H9 (cell line): Measurements from ENCODE around the gene LRMDA. TPM values are rescaled to one million over a fixed set of nuclear protein-coding genes. Genes with fewer than 3 reads are reported as not detected.

Experiments
- DNase-seq: peaks from one replicate; pipeline ENCODE4 v3.0.0-alpha.2; 2017
- H2AFZ ChIP-seq: one replicate; pipeline ENCODE4 v1.6.1; 2013; ENCODE audit warnings: mild to moderate bottlenecking, low read length, control low read depth, moderate library complexity
- H2AK5ac ChIP-seq: 2 replicates; pipeline ENCODE4 v1.6.1; 2013; ENCODE audit warnings: low read length, control low read depth, mixed read lengths; ENCODE audit not compliant: insufficient read length
- H2BK120ac ChIP-seq: one replicate; pipeline ENCODE4 v1.6.1; 2013; ENCODE audit warnings: low read depth, mild to moderate bottlenecking, low read length, control low read depth, inconsistent platforms; ENCODE audit not compliant: poor library complexity, severe bottlenecking
- H2BK12ac ChIP-seq: 2 replicates; pipeline ENCODE4 v1.6.1; 2013; ENCODE audit warnings: low read length, control low read depth, mixed read lengths, low read depth; ENCODE audit not compliant: insufficient read length
- H2BK15ac ChIP-seq: 2 replicates; pipeline ENCODE4 v1.6.1; 2013; ENCODE audit warnings: low read depth, low read length, control low read depth
- H2BK20ac ChIP-seq: one replicate; pipeline ENCODE4 v1.6.1; 2013; ENCODE audit warnings: low read depth, mild to moderate bottlenecking, low read length, control low read depth, inconsistent platforms; ENCODE audit not compliant: poor library complexity, severe bottlenecking
- H2BK5ac ChIP-seq: 2 replicates; pipeline ENCODE4 v1.6.1; 2013; ENCODE audit warnings: low read length, control low read depth, mixed read lengths; ENCODE audit not compliant: insufficient read length
- H3K14ac ChIP-seq: 2 replicates; pipeline ENCODE4 v1.6.1; 2013; ENCODE audit warnings: low read length, control low read depth; ENCODE audit not compliant: insufficient read depth
- H3K18ac ChIP-seq: 2 replicates; pipeline ENCODE4 v1.6.1; 2013; ENCODE audit warnings: low read depth, mild to moderate bottlenecking, mixed read lengths, low read length, control low read depth; ENCODE audit not compliant: insufficient read length
- H3K23ac ChIP-seq: 2 replicates; pipeline ENCODE4 v1.6.1; 2013; ENCODE audit warnings: low read length, control low read depth, mixed read lengths, low read depth; ENCODE audit not compliant: insufficient read length
- H3K23me2 ChIP-seq: 2 replicates; pipeline ENCODE4 v1.6.1; 2013; ENCODE audit warnings: low read depth, mild to moderate bottlenecking, mixed read lengths, low read length, control low read depth; ENCODE audit not compliant: insufficient read length, poor library complexity, severe bottlenecking
- H3K27ac ChIP-seq: 2 replicates; pipeline ENCODE4 v1.5.1; 2013; ENCODE audit warnings: low read length, control low read depth, mixed read lengths, low read depth; ENCODE audit not compliant: insufficient read length
- H3K27me3 ChIP-seq: 2 replicates; pipeline ENCODE4 v1.6.1; 2013; ENCODE audit warnings: low read length, control low read depth, inconsistent platforms; ENCODE audit not compliant: insufficient read depth
- H3K4ac ChIP-seq: 2 replicates; pipeline ENCODE4 v1.6.1; 2013; ENCODE audit warnings: low read depth, mild to moderate bottlenecking, control low read depth, inconsistent platforms, low read length, moderate library complexity
- H3K4me1 ChIP-seq: 2 replicates; pipeline ENCODE4 v1.6.1; 2013; ENCODE audit warnings: low read length, control low read depth, inconsistent platforms; ENCODE audit not compliant: insufficient read depth
- H3K4me2 ChIP-seq: 2 replicates; pipeline ENCODE4 v1.6.1; 2013; ENCODE audit warnings: low read length, control low read depth, mixed read lengths; ENCODE audit not compliant: insufficient read length, insufficient read depth
- H3K56ac ChIP-seq: 2 replicates; pipeline ENCODE4 v1.6.1; 2013; ENCODE audit warnings: low read depth, mild to moderate bottlenecking, mixed read lengths, low read length, control low read depth; ENCODE audit not compliant: insufficient read length
- H3K79me1 ChIP-seq: 2 replicates; pipeline ENCODE4 v1.6.1; 2013; ENCODE audit warnings: low read depth, mild to moderate bottlenecking, moderate library complexity, low read length, control low read depth, inconsistent platforms; ENCODE audit not compliant: insufficient read depth, poor library complexity, severe bottlenecking
- H3K79me2 ChIP-seq: 2 replicates; pipeline ENCODE4 v1.6.1; 2013; ENCODE audit warnings: low read length, control low read depth, inconsistent platforms; ENCODE audit not compliant: insufficient read depth
- H3K9ac ChIP-seq: 2 replicates; pipeline ENCODE4 v1.6.1; 2013; ENCODE audit warnings: low read length, control low read depth, mixed read lengths; ENCODE audit not compliant: insufficient read length; ENCODE audit errors: extremely low read depth
- H3K9me3 ChIP-seq: one replicate; pipeline ENCODE4 v1.6.1; 2013; ENCODE audit warnings: low read depth, low read length, inconsistent platforms; ENCODE audit not compliant: control insufficient read depth
- H3T11ph ChIP-seq: one replicate; pipeline ENCODE4 v1.6.1; 2013; ENCODE audit warnings: mild to moderate bottlenecking, low read length, control low read depth, inconsistent platforms
- H4K20me1 ChIP-seq: one replicate; pipeline ENCODE4 v1.6.1; 2013; ENCODE audit not compliant: control insufficient read depth, insufficient read length, insufficient read depth
- H4K5ac ChIP-seq: 2 replicates; pipeline ENCODE4 v1.6.1; 2013; ENCODE audit warnings: low read depth, mild to moderate bottlenecking, mixed read lengths, low read length, control low read depth; ENCODE audit not compliant: insufficient read length
- H4K8ac ChIP-seq: replicated peaks from 2 replicates; pipeline ENCODE4 v1.6.1; 2013; ENCODE audit warnings: low read length, control low read depth, mixed read lengths, low read depth; ENCODE audit not compliant: insufficient read length
- H4K91ac ChIP-seq: 2 replicates; pipeline ENCODE4 v1.6.1; 2013; ENCODE audit warnings: low read depth, mild to moderate bottlenecking, moderate library complexity, mixed read lengths, low read length, control low read depth; ENCODE audit not compliant: insufficient read length
- H3K27ac Mint-ChIP-seq, 3 experiments: 2 replicates in 2 of 3; 3 replicates in 1 of 3; pipeline ENCODE4 v1.8.0; 2020 to 2021; ENCODE audit warnings: mixed read lengths in 3 of 3, mild to moderate bottlenecking in 1 of 3, moderate library complexity in 1 of 3
- H3K27me3 Mint-ChIP-seq: 2 replicates; pipeline ENCODE4 v1.8.0; 2021; ENCODE audit warnings: low read depth, mild to moderate bottlenecking, moderate library complexity, mixed read lengths
- H3K36me3 Mint-ChIP-seq, 3 experiments: 2 replicates in 2 of 3; 3 replicates in 1 of 3; pipeline ENCODE4 v1.8.0; 2020 to 2021; ENCODE audit warnings: low read depth in 3 of 3, mixed read lengths in 3 of 3; ENCODE audit not compliant: insufficient read depth in 1 of 3
- H3K4me1 Mint-ChIP-seq, 2 experiments: 2 replicates each; pipeline ENCODE4 v1.8.0; 2020; ENCODE audit warnings: mixed read lengths in 2 of 2
- H3K4me3 Mint-ChIP-seq, 2 experiments: 2 replicates in 1 of 2; 3 replicates in 1 of 2; pipeline ENCODE4 v1.8.0; 2020 to 2021; ENCODE audit warnings: mild to moderate bottlenecking in 2 of 2, mixed read lengths in 2 of 2, moderate library complexity in 1 of 2
- H3K9me3 Mint-ChIP-seq, 2 experiments: 2 replicates in 1 of 2; 3 replicates in 1 of 2; pipeline ENCODE4 v1.8.0; 2020; ENCODE audit warnings: mild to moderate bottlenecking in 2 of 2, mixed read lengths in 2 of 2, moderate library complexity in 1 of 2
- WGBS: extraction: QIAGEN DNeasy Blood & Tissue Kit; methylation state at CpG from one replicate; pipeline ENCODE4 v1.1.7; 2013; ENCODE audit warnings: missing lambda C conversion rate, low lambda C conversion rate, mixed read lengths; ENCODE audit not compliant: insufficient read length; ENCODE audit errors: extremely low coverage; 5-methylcytosine and 5-hydroxymethylcytosine counted together
- total RNA-seq: library from RNA; stranded (reverse); gene quantifications from 2 replicates; pipeline ENCODE4 v1.2.1, GENCODE V29; 2021
- TF ChIP-seq, protein P1 (sequence below): fragments of 200-600 bp; sonication (generic); conservative IDR thresholded peaks from 3 replicates; pipeline ENCODE4 v1.8.0; 2021; ENCODE audit warnings: antibody characterized with exemption, mild to moderate bottlenecking

The LRMDA gene
- total RNA-seq, 1 experiment from 2014 or later = 1.8 TPM

DNA sequence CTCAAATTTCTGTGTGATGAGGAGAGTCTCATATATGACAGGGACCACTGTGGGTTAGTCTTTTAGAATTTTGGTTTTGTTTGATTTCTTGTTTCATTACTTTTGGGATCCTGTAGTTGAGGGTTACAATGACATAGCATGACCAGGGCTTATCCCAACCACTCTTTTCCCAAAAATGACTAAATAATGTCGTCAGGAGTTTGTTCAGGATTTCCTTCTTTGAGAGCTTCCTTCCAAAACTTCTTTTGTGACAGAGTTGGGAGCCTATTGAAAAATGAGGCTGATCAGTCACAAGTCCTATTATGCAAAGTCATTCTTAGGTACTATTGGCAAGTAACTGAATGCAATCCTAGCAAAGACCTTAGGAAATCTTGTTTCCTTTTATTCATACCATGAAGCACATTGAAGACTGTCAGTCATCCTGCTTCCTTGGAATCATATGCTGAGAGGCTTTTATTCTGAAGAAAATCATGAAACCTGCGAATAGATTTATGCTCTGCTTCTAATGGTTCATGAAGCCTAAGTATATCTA is 498.3 kb downstream of the LRMDA start:
- Histone ChIP-seq H3K9ac (no peak overlapping the region), H3K4me2 (no peak overlapping the region), H4K8ac (no peak overlapping the region), H3K14ac (no peak overlapping the region), H3K56ac (no peak overlapping the region), H3K9me3 (no peaks in the 10 kb centered on the region), H3K79me1 (no peaks in the 10 kb centered on the region), H3K23ac (no peak overlapping the region), H3K27ac (no peak overlapping the region), H3K23me2 (no peaks in the 10 kb centered on the region), H4K91ac (no peak overlapping the region), H3K27me3 (no peaks in the 10 kb centered on the region), H2BK5ac (no peak overlapping the region), H2AFZ (no peak overlapping the region), H2BK20ac (no peak overlapping the region), H3K18ac (no peak overlapping the region), H4K5ac (no peak overlapping the region), H3K79me2 (0 out of 2 replicates have a peak, but pooled peaks cover 2% of the 10 kb centered on the region), H3K4me1 (no peaks in the 10 kb centered on the region), H2AK5ac (no peak overlapping the region), H3T11ph (no peak overlapping the region), H2BK120ac (no peak overlapping the region), H4K20me1 (no peaks in the 10 kb centered on the region), H3K4ac (no peak overlapping the region), H2BK15ac (no peak overlapping the region), H2BK12ac (no peak overlapping the region)
- no peak for DNase-seq
- no peaks in the 10 kb centered on the region for H3K9me3 Mint-ChIP-seq
- TF ChIP-seq, protein P1, sequence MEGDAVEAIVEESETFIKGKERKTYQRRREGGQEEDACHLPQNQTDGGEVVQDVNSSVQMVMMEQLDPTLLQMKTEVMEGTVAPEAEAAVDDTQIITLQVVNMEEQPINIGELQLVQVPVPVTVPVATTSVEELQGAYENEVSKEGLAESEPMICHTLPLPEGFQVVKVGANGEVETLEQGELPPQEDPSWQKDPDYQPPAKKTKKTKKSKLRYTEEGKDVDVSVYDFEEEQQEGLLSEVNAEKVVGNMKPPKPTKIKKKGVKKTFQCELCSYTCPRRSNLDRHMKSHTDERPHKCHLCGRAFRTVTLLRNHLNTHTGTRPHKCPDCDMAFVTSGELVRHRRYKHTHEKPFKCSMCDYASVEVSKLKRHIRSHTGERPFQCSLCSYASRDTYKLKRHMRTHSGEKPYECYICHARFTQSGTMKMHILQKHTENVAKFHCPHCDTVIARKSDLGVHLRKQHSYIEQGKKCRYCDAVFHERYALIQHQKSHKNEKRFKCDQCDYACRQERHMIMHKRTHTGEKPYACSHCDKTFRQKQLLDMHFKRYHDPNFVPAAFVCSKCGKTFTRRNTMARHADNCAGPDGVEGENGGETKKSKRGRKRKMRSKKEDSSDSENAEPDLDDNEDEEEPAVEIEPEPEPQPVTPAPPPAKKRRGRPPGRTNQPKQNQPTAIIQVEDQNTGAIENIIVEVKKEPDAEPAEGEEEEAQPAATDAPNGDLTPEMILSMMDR = no peak
- WGBS = no CpG with 5 or more reads among the region's 2 CpGs
- H3K27me3 Mint-ChIP-seq = peaks cover 1% of the 10 kb centered on the region
- no peak overlapping the region for H3K4me3 Mint-ChIP-seq
- no peaks in the 10 kb centered on the region for H3K36me3 Mint-ChIP-seq
- H3K4me1 Mint-ChIP-seq = peaks cover 5 to 8% of the 10 kb centered on the region in 2 experiments
- no peak overlapping the region for H3K27ac Mint-ChIP-seq
